NCI-H1930 (cell line): Measurements from ENCODE around the gene NOTCH2.

Experiments used
- DNase-seq, 2 experiments: peaks; one replicate each; lab custom pipeline; 2025; lab: John Stamatoyannopoulos, UW

The NOTCH2 gene

GRCh38 chr1:119943216-119943615 lies 126.2 kb downstream of the NOTCH2 start:
- DNase-seq = no peak

- DNase-seq = no peak
Observed at GRCh38 chr1:119941392-119941791, 128.1 kb downstream of the NOTCH2 start.

DNA sequence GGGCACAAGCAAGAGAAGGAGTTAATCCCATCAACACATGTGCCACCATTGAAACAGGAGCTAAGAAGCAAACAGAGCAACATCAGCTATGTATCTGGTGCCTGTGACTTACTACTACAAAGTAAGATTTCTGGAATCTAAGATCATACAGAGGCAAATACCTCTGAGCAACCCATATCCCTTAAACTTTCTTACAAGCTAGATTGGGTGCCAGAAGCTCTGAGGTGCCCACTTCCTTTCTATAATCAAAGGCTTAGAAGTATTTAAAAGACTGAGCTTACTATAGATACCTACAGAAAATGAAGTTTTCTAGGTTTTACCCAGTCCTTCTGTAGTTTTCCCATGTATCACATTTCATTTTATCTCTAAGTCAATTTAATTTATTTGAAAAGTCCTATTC lies 128.8 kb downstream of the NOTCH2 start:
- DNase-seq = no peak

DNA sequence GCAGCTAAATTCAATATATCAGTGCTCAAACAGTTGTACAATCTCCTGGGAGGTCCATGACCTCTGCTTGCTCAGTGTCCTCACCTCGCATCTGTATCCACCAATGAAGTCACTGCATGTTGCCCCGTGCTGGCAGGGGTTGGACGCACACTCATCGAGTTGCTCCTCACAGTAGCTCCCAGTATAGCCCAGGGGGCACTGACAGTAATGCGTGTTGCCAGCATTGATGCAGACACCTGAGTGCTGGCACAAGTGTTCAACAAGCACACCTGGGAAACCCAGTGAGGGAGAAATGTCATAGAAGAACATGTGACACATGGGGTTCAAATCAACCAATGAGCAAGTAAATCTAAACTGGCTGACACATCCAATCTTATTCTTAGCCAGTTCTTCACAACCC lies 132.3 kb downstream of the NOTCH2 start:
- no peak for DNase-seq

DNA sequence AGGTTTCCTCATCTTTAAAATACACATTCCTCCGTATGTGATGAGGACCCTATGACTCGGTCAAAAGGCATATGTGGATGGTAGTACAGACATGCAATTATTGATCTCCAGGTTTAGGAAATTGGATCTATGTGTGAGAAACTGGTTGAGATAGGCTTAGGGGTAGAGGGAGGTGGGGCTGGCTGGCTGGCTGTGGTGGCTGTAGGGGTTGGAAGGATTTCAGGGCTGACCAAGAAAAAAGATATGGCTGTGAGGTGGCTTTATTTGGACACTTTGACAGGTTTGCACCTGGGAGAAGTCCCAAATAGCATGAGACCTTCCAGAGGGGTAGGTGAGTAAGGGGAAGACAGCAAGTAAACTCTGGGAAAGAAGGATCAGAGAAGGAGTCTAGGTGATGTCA lies 133.5 kb downstream of the NOTCH2 start:
- no peak for DNase-seq

DNA sequence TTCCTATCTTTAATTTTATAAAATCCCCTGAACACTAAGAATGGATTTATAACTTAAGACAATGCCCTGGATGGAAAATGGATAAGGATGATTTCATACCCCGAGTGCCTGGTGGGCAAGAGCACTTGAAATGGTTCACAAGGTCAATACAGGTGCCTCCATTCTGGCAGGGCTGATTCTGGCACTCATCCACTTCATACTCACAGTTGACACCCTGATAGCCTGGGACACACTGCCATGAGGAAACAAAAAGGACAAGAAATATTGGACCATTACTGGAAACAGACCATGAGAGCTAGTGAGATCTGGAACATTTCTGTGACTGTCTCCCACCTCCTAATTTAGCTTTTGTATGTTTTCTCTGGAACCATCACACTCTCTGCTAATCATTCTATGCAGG lies 134.1 kb downstream of the NOTCH2 start:
- no peak for DNase-seq

- no peak for DNase-seq
Observed at GRCh38 chr1:119933397-119933796, 136.1 kb downstream of the NOTCH2 start.

DNA sequence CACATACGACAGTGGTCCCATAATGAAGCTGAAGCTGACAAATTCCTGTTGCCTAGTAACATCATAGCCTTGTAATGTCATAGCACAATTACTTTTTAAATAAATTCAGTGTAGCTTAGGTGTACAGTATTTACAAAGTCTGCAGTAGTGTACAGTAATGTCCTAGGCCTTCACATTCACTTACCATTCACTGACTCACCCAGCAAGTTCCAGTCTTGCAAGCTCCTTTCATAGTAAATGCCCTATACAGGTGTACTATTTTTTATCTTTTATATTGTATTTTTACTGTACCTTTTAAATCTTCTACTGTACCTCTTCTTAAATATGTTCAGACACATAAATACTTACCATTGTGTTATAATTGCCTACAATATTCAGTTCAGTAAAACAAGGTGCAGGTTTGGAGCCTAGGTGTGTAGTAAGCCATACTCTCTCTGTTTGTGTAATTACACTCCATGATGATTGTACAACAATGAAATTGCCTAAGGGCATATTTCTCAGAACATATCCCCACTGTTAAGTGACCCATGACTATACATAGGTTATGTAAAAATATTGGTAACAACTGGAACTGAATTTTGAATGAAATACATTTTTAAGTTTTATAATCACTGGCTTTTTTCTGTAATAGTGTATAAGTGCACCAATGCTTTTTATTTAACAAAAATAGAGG lies 139.7 kb downstream of the NOTCH2 start:
- no peak for DNase-seq

DNA sequence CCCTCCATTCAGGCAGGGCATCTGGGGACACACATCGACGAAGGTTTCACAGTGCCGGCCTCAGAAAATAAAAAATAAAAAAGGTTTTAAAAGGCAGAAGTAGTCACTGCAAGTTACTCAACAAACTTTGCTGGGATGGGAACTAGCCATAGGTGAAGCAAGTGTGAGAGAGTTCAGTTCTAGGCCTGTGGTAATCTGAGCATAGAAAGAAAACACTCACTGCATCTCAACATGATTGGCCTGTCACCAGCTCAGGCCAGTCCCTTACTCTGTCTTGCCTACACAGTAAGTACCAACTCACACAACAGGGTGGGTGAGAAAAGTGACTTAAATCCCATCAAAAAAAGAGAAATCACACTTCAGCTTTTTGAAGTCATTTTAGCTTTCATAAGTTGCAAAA lies 142.9 kb downstream of the NOTCH2 start:
- no peak for DNase-seq

DNA sequence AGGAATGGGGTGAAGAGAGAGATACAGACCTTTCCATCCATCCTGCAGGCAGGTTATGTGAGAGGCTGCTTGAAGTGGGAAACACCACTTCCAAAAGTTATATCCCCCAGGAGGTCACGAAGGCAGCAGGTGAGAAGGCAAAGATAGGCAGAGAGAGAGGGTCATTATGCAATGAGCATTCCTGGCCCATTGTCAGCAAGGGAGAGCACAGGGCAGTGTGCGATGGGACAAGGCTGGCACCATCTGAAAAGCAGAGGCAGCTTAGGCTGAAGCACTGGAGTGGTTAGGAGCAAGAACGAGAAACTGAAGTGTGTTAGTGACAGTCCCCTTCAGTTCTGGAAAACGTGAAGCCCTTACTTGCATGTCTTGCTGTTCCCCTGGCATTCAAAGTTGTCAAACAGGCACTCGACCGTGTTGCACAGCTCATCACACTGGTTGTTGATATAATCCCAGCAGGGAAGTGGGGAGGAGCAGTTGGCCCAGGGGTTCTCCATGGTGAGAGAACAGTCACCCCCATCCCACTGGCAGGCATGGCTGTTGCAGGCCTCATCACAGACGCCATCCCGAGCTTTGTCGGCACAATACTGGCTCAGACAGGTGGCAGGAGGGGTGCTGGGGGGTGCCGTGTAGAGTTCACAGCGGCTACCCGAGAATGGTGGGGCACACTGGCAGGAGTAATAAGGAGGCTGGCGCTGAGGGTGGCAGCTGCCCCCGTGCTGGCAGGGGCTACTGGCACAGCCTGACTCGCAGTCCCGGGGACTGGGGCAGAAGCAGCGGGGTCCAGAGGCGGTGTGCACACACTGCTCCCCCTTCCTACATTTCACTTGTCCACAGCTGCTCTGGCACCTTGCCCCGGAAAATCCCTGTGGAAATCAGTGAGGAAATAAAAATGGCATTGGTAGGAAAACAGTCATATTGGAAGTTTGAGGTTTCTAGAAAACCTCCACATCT lies 144.2 kb downstream of the NOTCH2 start:
- DNase-seq = no peak

- no peak for DNase-seq
Observed at GRCh38 chr1:119920104-119920968, 149.1 kb downstream of the NOTCH2 start.

- no peak for DNase-seq
Observed at GRCh38 chr1:119919241-119919640, 150.2 kb downstream of the NOTCH2 start.

- no peak for DNase-seq
Observed at GRCh38 chr1:119918301-119918700, 151.2 kb downstream of the NOTCH2 start.

DNA sequence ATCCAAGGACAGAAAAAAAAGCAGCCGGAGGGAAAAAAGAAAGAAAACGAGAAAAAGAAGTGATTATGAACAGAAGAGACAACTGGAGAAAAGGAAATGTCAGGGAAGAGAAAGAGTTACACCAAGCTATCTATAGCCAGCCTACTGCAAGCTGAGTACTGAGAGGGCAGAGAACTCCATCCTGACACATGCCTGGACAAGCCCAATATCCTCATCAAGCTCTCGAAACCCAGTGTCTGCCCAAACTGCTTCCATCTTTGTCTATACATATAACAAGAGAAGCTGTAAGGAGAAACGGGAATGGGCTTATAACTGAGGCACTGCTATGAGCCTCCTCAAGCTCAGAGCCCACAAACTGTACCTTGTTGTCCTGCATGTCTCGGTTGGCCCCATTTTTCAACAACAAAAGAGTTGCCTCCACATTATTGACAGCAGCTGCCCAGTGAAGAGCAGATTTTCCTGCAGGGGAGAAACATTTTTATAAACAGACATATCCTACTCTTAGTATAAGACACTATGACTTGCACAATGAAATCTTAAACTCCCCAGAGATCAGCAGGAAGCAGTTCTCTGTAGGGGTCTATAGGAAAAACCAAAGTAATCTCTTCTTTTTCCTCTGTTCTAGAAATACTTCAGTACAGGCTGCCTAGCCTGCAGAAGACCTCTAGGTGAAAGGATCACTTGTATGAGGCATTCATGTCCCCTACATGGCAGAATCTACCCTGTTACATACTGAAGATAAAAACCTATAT lies 152.0 kb downstream of the NOTCH2 start:
- DNase-seq = no peak

GRCh38 chr1:119915517-119915916 lies 153.9 kb downstream of the NOTCH2 start:
- no peak for DNase-seq

DNA sequence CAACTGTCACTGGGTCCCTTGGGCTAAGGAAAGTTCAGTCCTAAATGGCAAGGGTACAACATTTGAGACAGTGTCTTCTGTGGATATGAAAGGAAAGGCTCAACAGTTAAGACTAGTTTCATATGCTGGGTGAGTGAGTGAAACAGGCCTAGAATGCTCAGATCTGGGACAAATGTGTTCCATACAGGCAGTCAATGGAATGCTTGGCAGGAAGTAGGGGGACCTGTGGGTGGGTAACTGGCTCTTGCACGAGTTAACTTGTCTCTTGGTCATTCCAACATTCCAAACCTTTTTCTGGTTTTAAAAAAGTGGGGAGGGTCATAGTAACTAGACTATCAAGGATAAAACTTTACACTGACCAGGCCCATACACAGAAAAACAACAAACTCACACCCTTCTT lies 155.4 kb downstream of the NOTCH2 start:
- no peak for DNase-seq

GRCh38 chr1:119912963-119913362 lies 156.5 kb downstream of the NOTCH2 start:
- DNase-seq = no peak

DNA sequence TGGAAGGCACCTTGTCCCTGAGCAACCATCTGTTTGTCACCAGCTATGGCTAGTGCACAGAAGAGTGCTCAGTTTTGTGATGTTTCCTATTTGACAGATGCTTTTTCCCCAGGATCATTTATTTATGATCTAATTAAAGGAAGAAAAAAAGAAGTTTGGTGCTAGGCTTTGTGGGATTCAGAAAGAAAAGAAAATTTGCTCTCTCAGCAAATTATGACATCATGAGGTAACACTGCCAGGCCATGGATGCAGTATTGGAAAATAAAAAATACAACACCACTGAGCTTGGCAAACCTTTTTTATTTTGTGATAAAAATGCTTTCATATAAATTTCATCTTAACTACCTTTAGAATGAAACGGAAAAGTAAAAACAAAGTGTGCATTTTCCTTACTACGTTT lies 157.7 kb downstream of the NOTCH2 start:
- DNase-seq = no peak

DNA sequence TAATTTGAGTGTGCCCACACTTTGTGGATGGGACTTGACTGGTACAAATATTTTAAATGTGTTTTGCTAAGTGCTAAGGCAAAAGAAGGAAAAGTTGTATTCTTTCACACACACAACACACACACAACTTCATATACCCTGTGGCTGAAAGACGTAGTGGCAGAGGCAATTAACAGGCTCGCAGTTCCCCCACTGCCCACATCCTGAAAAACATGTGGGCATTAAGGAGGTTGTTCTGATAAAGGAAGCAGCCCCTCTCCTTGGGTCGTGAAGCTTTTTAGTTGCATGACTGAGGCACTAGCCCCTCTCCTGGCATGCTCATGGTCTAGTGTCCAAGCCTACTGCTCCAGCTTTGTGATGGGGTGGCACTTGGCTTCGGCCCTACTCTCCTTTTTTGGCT lies 158.8 kb downstream of the NOTCH2 start:
- DNase-seq = no peak

DNA sequence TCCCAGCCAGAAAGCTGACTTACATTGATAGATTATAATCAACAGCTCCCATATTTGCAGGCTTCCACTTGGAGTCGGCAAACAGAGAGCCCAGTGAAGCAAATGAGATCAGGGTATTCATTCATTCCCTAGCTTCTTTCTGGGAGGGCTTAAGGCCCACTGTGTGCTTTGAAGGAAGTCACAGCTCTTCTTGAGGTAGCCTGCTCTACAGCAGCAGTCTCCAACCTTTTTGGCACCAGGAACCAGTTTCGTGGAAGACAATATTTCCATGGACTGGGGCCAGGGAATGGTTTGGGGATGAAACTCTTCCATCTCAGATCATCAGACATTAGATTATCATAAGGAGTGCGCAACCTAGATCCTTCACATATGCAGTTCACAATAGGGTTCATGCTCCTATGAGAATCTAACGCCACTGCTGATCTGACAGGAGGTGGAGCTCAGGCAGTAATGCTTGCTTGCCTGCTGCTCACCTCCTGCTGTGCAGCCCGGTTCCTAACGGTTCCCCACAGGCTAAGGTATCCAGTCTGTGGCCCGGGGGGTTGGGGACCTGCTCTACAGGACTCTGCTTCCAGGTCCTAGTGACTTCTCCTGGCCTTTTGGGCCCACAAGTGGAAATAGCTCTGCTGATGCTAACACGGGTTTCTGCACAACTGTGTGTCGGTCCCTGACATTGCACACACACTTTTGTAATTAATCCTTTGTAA lies 159.4 kb downstream of the NOTCH2 start:
- no peak for DNase-seq

DNA sequence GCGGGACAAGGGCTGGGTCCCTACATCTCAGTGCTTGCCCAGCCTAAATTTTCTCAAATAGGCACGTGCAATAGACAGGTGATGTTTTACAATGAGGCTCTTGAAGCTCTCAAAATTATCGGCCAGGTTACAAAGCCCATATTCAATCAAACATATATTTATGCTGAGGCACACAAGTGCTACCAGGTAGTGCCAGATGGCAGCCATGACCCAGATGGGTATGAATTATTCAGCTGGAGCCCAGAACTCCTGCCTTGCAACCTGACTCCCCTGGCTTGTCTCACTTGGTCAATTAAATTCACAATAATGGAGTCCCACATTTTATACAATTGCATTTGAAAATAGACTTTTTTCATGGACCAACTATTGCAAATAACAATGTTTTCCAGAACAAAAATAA lies 160.8 kb downstream of the NOTCH2 start:
- DNase-seq = no peak
